A549 treated with GW870086 at 1 μM for 4 hours (cell line): ENCODE results near the gene RNF133. TPM values are rescaled to one million over a fixed set of nuclear protein-coding genes. Genes with fewer than 3 reads are reported as not detected.

Experiments used
- total RNA-seq: library from RNA; stranded (reverse); fragments of 200-300 nt; extraction: Qiagen RNA extraction; gene quantifications from 5 replicates; pipeline ENCODE4 v1.2.3, GENCODE V29; 2022; ENCODE audit warnings: low read depth

Gene RNF133
- total RNA-seq, result not detected in 5 replicates

GRCh38 chr7:122699017-122699416, at the start of gene RNF133:
TSS of gene RNF133 (minus strand) at chr7:122699117. CDS start at chr7:122698918, 199 bp downstream.

GRCh38 chr7:122702872-122703510, 4.1 kb upstream of the RNF133 start, which contains the start of gene RNF148:
TSS of gene RNF148 (minus strand) at chr7:122702922. CDS start at chr7:122702750, 172 bp downstream.

Other genes starting within 250 kb of the RNF133 start
- gene RNF148, start 3.8 kb upstream of the RNF133 start, total RNA-seq, result not detected in 5 replicates
- gene CADPS2, start 187.3 kb upstream of the RNF133 start, total RNA-seq, result 0.07 to 0.09 TPM (median 0.09 TPM) in 4 of 5 replicates, not detected in the other